ENCODE results near the gene NINJ1. TPM values are rescaled to one million over a fixed set of nuclear protein-coding genes. Genes with fewer than 3 reads are reported as not detected.
"Not testable (repeated sequence)": the region's sequence is repeated elsewhere in the genome, so short reads cannot be mapped to it uniquely, and the experiment has no call there.

The NINJ1 gene
- total RNA-seq, 1 donor from 2014 or later: 3.9 TPM

- TF ChIP-seq CTCF (IDR thresholded peaks at IDR 0.05): no peak
- no peak for TF ChIP-seq EZH2phosphoT487 (IDR thresholded peaks at IDR 0.05)
- TF ChIP-seq EZH2 (IDR thresholded peaks at IDR 0.05): no peak
- H3K27me3 Mint-ChIP-seq (ENCODE audit: insufficient read depth, low read depth): peaks cover 4% of the 10 kb centered on the region
Measured at GRCh38 chr9:93105620-93106019, 28.4 kb downstream of the NINJ1 start.

GRCh38 chr9:93101086-93101485 lies 33.0 kb downstream of the NINJ1 start:
- H2AFZ ChIP-seq (replicated peaks); H3K9ac ChIP-seq; H3F3A ChIP-seq (ENCODE audit: low read depth); H3K36me3 ChIP-seq; H3K27ac ChIP-seq; H3K27ac Mint-ChIP-seq; H3K4me2 ChIP-seq; H3K27me3 ChIP-seq; DNase-seq (ENCODE audit: low spot score); H3K36me3 Mint-ChIP-seq; H3K4me1 ChIP-seq; H3K4me3 Mint-ChIP-seq; H3K27me3 Mint-ChIP-seq (ENCODE audit: insufficient read depth, low read depth); H4K20me1 ChIP-seq (ENCODE audit: low read depth); H3K79me2 ChIP-seq (ENCODE audit: low read depth); H3K4me3 ChIP-seq; H3K9me3 ChIP-seq (ENCODE audit: low read depth): not testable (repeated sequence)
- Mint-ChIP-seq H3K9me3 (peaks cover 18% of the 10 kb centered on the region), H3K4me1 (peaks cover 11% of the 10 kb centered on the region)

More at GRCh38 chr9:93105620-93106019, 28.4 kb downstream of the NINJ1 start:
- H3K9ac ChIP-seq: no peak overlapping the region
- H3K9me3 Mint-ChIP-seq: peaks cover 18% of the 10 kb centered on the region
- no peaks in the 10 kb centered on the region for H3K4me1 ChIP-seq
- H3K4me3 ChIP-seq: no peak overlapping the region
- H3K4me3 Mint-ChIP-seq: no peak overlapping the region
- H3K79me2 ChIP-seq (ENCODE audit: low read depth): no peaks in the 10 kb centered on the region
- H4K20me1 ChIP-seq (ENCODE audit: low read depth): no peaks in the 10 kb centered on the region
- no peak overlapping the region for H2AFZ ChIP-seq (replicated peaks)
- H3K27ac Mint-ChIP-seq: no peak overlapping the region
- H3K4me1 Mint-ChIP-seq: peaks cover 3% of the 10 kb centered on the region
- peaks cover 8% of the 10 kb centered on the region for H3K36me3 Mint-ChIP-seq
- DNase-seq (ENCODE audit: low spot score): no peak
- H3F3A ChIP-seq (ENCODE audit: low read depth): no peaks in the 10 kb centered on the region
- no peaks in the 10 kb centered on the region for H3K36me3 ChIP-seq
- no peak overlapping the region for H3K27ac ChIP-seq
- H3K9me3 ChIP-seq (ENCODE audit: low read depth): no peaks in the 10 kb centered on the region
- H3K27me3 ChIP-seq: no peaks in the 10 kb centered on the region
- no peak overlapping the region for H3K4me2 ChIP-seq

GRCh38 chr9:93100276-93100636 lies 33.8 kb downstream of the NINJ1 start:
- Mint-ChIP-seq H3K9me3 (peaks cover 18% of the 10 kb centered on the region), H3K4me3 (no peak overlapping the region), H3K4me1 (peaks cover 11% of the 10 kb centered on the region), H3K36me3 (peaks cover 8% of the 10 kb centered on the region), H3K27ac (no peak overlapping the region), H3K27me3 (ENCODE audit: insufficient read depth, low read depth) (no peaks in the 10 kb centered on the region)
- Histone ChIP-seq H3K4me3 (no peak overlapping the region), H2AFZ (replicated peaks) (no peak overlapping the region), H4K20me1 (ENCODE audit: low read depth) (no peaks in the 10 kb centered on the region), H3K9me3 (ENCODE audit: low read depth) (no peaks in the 10 kb centered on the region), H3K9ac (no peak overlapping the region), H3K4me2 (no peak overlapping the region), H3K27me3 (peaks cover 10% of the 10 kb centered on the region), H3K27ac (no peak overlapping the region), H3K36me3 (no peaks in the 10 kb centered on the region), H3K4me1 (peaks cover 5% of the 10 kb centered on the region), H3F3A (ENCODE audit: low read depth) (peaks cover 4% of the 10 kb centered on the region), H3K79me2 (ENCODE audit: low read depth) (peaks cover 7% of the 10 kb centered on the region)
- DNase-seq (ENCODE audit: low spot score): no peak
- no peak for TF ChIP-seq CTCF (IDR thresholded peaks at IDR 0.05)
- TF ChIP-seq EZH2phosphoT487 (IDR thresholded peaks at IDR 0.05): no peak
- TF ChIP-seq EZH2 (IDR thresholded peaks at IDR 0.05): no peak

- TF ChIP-seq EZH2 (IDR thresholded peaks at IDR 0.05): no peak
- TF ChIP-seq EZH2phosphoT487 (IDR thresholded peaks at IDR 0.05): no peak
- TF ChIP-seq CTCF (IDR thresholded peaks at IDR 0.05): no peak
- Mint-ChIP-seq H3K4me3 (peak overlapping the region; percentile 65), H3K9me3 (peaks cover 18% of the 10 kb centered on the region), H3K27ac (no peak overlapping the region), H3K4me1 (peaks cover 13% of the 10 kb centered on the region), H3K27me3 (ENCODE audit: insufficient read depth, low read depth) (no peaks in the 10 kb centered on the region), H3K36me3 (peaks cover 8% of the 10 kb centered on the region)
- no peak overlapping the region for H3K4me2 ChIP-seq
- H3K79me2 ChIP-seq (ENCODE audit: low read depth): peaks cover 7% of the 10 kb centered on the region
- H3F3A ChIP-seq (ENCODE audit: low read depth): peaks cover 10% of the 10 kb centered on the region
- H3K9ac ChIP-seq: no peak overlapping the region
- H3K4me3 ChIP-seq: no peak overlapping the region
- H3K9me3 ChIP-seq (ENCODE audit: low read depth): no peaks in the 10 kb centered on the region
- no peaks in the 10 kb centered on the region for H3K36me3 ChIP-seq
- DNase-seq (ENCODE audit: low spot score): no peak
- H3K27me3 ChIP-seq: peaks cover 10% of the 10 kb centered on the region
- no peaks in the 10 kb centered on the region for H4K20me1 ChIP-seq (ENCODE audit: low read depth)
- peaks cover 5% of the 10 kb centered on the region for H3K4me1 ChIP-seq
- no peak overlapping the region for H2AFZ ChIP-seq (replicated peaks)
- H3K27ac ChIP-seq: no peak overlapping the region
Measured at GRCh38 chr9:93099551-93100275, 34.3 kb downstream of the NINJ1 start.

All from neural progenitor cell (in vitro differentiated cells).